ENCODE measurements around the gene ESD. TPM values are rescaled to one million over a fixed set of nuclear protein-coding genes. Genes with fewer than 3 reads are reported as not detected.

Gene ESD
- total and polyA plus RNA-seq, 10 of the 15 experiments (the other 5 are each of a cell fraction or from before 2014, with no cell fraction given), result 105 to 387 (median 195) TPM

DNA sequence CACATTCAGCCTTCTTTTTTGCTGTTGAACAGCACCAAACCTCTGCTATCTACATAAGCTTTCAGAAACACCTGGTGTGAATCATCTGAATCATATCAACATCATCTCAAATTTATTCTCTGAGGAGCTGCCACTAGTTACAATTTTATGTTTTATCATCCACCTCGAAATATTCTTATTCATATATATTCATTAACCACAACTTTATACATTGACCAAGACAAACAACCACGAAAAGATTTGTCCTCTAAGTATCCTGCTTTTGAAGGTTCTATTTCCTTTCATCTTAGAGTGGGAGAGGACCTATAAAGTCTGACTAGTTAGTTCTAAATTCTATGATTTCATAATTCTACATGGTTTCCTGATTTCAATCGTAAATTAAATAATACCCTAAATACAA lies 18.9 kb downstream of the ESD start (continued):
- TF ChIP-seq NFXL1 (IDR thresholded peaks at IDR 0.05; ENCODE audit: borderline replicate concordance) (no peak), MEF2A (IDR thresholded peaks at IDR 0.05; ENCODE audit: insufficient read depth, low read depth, low read length) (no peak), SMC3 (IDR thresholded peaks at IDR 0.05; ENCODE audit: borderline replicate concordance, low read length) (no peak)
- TF ChIP-seq, protein P1, sequence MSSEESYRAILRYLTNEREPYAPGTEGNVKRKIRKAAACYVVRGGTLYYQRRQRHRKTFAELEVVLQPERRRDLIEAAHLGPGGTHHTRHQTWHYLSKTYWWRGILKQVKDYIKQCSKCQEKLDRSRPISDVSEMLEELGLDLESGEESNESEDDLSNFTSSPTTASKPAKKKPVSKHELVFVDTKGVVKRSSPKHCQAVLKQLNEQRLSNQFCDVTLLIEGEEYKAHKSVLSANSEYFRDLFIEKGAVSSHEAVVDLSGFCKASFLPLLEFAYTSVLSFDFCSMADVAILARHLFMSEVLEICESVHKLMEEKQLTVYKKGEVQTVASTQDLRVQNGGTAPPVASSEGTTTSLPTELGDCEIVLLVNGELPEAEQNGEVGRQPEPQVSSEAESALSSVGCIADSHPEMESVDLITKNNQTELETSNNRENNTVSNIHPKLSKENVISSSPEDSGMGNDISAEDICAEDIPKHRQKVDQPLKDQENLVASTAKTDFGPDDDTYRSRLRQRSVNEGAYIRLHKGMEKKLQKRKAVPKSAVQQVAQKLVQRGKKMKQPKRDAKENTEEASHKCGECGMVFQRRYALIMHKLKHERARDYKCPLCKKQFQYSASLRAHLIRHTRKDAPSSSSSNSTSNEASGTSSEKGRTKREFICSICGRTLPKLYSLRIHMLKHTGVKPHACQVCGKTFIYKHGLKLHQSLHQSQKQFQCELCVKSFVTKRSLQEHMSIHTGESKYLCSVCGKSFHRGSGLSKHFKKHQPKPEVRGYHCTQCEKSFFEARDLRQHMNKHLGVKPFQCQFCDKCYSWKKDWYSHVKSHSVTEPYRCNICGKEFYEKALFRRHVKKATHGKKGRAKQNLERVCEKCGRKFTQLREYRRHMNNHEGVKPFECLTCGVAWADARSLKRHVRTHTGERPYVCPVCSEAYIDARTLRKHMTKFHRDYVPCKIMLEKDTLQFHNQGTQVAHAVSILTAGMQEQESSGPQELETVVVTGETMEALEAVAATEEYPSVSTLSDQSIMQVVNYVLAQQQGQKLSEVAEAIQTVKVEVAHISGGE (CRISPR knock-in tag; IDR thresholded peaks at IDR 0.05), result no peak
- TF ChIP-seq, protein P2, sequence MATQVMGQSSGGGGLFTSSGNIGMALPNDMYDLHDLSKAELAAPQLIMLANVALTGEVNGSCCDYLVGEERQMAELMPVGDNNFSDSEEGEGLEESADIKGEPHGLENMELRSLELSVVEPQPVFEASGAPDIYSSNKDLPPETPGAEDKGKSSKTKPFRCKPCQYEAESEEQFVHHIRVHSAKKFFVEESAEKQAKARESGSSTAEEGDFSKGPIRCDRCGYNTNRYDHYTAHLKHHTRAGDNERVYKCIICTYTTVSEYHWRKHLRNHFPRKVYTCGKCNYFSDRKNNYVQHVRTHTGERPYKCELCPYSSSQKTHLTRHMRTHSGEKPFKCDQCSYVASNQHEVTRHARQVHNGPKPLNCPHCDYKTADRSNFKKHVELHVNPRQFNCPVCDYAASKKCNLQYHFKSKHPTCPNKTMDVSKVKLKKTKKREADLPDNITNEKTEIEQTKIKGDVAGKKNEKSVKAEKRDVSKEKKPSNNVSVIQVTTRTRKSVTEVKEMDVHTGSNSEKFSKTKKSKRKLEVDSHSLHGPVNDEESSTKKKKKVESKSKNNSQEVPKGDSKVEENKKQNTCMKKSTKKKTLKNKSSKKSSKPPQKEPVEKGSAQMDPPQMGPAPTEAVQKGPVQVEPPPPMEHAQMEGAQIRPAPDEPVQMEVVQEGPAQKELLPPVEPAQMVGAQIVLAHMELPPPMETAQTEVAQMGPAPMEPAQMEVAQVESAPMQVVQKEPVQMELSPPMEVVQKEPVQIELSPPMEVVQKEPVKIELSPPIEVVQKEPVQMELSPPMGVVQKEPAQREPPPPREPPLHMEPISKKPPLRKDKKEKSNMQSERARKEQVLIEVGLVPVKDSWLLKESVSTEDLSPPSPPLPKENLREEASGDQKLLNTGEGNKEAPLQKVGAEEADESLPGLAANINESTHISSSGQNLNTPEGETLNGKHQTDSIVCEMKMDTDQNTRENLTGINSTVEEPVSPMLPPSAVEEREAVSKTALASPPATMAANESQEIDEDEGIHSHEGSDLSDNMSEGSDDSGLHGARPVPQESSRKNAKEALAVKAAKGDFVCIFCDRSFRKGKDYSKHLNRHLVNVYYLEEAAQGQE (IDR thresholded peaks at IDR 0.05; ENCODE audit: low read depth, low read length), result no peak
- TF ChIP-seq, protein P3, sequence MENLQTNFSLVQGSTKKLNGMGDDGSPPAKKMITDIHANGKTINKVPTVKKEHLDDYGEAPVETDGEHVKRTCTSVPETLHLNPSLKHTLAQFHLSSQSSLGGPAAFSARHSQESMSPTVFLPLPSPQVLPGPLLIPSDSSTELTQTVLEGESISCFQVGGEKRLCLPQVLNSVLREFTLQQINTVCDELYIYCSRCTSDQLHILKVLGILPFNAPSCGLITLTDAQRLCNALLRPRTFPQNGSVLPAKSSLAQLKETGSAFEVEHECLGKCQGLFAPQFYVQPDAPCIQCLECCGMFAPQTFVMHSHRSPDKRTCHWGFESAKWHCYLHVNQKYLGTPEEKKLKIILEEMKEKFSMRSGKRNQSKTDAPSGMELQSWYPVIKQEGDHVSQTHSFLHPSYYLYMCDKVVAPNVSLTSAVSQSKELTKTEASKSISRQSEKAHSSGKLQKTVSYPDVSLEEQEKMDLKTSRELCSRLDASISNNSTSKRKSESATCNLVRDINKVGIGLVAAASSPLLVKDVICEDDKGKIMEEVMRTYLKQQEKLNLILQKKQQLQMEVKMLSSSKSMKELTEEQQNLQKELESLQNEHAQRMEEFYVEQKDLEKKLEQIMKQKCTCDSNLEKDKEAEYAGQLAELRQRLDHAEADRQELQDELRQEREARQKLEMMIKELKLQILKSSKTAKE (IDR thresholded peaks at IDR 0.05; ENCODE audit: low read depth, poor library complexity, severe bottlenecking), result no peak
